ENCODE results near the gene UCP3. TPM values are rescaled to one million over a fixed set of nuclear protein-coding genes. Genes with fewer than 3 reads are reported as not detected.
"Not testable (repeated sequence)": the region's sequence is repeated elsewhere in the genome, so short reads cannot be mapped to it uniquely, and the experiment has no call there.

The UCP3 gene
- total RNA-seq, 1 donor = 1.7 TPM

DNA sequence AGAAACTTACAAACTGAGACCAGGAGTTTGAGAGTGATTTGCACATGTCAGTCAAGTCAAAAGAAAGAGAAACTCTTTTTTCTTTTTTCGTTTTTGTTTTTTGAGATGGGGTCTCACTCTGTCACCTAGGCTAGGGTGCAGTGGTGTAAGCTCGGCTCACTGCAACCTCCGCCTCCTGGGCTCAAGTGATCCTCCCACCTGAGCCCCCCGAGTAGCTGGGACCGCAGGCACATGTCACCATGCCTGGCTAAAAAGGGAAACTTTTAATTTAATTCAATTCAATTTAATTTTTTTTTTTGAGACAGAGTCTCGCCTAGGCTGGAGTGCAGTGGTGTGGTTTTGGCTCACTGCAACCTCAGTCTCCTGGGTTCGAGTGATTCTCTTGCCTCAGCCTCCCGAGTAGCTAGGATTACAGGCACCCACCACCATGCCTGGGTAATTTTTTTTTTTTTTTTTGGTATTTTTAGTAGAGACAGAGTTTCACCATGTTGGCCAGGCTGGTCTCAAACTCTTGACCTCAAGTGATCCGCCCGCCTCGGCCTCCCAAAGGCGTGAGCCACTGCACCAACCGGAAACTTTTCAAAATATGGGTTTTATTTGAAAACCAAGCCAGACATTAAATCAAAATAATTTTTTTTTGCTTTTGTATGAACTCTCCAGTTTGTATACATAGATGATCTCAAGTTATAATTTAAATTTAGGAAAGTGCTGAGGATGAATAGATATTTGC lies 9.9 kb downstream of the UCP3 start:
- Histone ChIP-seq H3K4me3 (ENCODE audit: low read length) (no peak overlapping the region), H3K4me1 (ENCODE audit: insufficient read depth, low read length) (peaks cover 39% of the 10 kb centered on the region), H3K27me3 (ENCODE audit: insufficient read depth, low read length) (no peaks in the 10 kb centered on the region), H3K9me3 (ENCODE audit: low read depth, low read length) (no peaks in the 10 kb centered on the region)

DNA sequence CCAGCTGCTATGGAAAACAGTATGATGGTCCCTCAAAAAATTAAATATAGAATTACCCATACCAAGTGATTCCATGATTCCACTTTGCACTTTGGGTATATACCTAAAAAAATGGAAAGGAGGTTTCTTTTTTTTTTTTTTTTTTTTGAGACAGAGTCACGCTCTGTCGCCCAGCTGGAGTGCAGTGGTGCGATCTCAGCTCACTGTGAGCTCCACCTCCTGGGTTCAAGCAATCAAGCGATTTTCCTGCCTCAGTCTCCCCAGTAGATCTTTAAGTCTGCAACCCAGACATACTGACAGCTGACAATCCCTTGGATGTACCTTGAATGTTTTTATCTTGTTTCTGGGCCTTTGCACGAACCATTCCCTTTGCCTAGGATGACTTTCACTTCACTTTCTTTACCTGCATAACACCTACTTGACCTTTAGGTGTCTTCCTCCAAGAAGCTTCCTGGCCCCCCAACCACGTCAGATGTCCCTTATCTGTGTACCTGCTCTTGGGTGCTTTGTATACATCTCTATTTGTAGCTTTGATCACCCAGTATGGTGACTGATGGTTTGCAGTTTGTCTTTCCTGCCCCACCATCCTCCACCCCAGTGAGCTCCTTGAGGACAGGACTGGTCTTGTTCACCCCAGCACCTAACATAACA lies 11.6 kb downstream of the UCP3 start:
- no peak overlapping the region for H3K4me3 ChIP-seq (ENCODE audit: low read length)
- peaks cover 47% of the 10 kb centered on the region for H3K4me1 ChIP-seq (ENCODE audit: insufficient read depth, low read length)
- H3K9me3 ChIP-seq (ENCODE audit: low read depth, low read length) = no peaks in the 10 kb centered on the region
- H3K27me3 ChIP-seq (ENCODE audit: insufficient read depth, low read length) = no peaks in the 10 kb centered on the region

DNA sequence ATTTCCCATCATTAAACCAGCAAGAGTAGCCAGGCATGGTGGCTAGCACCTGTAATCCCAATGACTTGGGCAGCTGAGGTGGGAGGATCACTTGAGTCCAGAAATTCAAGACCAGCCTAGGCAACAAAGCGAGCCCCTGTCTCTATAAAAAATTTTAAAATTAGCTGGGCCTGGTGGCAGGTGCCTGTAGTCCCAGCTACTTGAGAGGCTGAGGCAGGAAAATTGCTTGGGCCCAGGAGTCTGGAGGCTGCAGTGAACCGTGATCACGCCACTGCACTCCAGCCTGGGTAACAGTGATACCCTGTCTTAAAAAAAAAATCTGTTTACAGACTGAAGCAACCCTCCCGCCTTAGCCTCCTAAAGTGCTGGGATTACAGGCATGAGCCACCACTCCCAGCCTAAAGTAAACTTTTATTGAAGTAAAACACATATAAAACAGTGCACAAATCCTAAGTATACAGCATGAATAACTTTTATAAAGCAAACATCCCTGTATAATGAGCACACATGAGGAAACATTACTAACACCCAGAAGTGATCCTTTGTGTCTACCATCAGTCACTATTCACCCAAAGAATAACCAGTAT lies 12.6 kb downstream of the UCP3 start:
- Histone ChIP-seq H3K27me3 (ENCODE audit: insufficient read depth, low read length) (no peaks in the 10 kb centered on the region), H3K9me3 (ENCODE audit: low read depth, low read length) (no peaks in the 10 kb centered on the region), H3K4me1 (ENCODE audit: insufficient read depth, low read length) (peaks cover 54% of the 10 kb centered on the region), H3K4me3 (ENCODE audit: low read length) (no peak overlapping the region)

DNA sequence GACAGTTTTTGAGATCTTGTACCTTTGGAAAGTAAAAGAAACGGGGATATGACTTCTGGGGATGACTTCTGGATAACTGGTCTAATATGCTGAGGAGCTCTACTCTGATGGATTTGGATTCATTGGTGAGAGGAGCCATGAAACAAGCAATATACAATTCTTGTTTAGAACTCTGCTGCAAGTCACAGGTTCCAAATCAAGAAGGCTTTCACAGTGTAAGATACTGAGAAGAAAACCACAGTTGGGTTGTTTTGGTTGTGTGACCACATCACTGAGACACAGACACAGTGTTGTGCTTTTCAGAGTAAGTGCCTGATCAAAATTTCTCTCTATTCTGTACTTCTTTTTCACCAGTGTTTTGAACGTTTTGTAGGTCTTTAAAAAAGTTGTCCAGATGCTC lies 13.2 kb downstream of the UCP3 start:
- Histone ChIP-seq H3K4me1 (ENCODE audit: insufficient read depth, low read length) (peaks cover 53% of the 10 kb centered on the region), H3K9me3 (ENCODE audit: low read depth, low read length) (no peaks in the 10 kb centered on the region), H3K4me3 (ENCODE audit: low read length) (no peak overlapping the region), H3K27me3 (ENCODE audit: insufficient read depth, low read length) (no peaks in the 10 kb centered on the region)

DNA sequence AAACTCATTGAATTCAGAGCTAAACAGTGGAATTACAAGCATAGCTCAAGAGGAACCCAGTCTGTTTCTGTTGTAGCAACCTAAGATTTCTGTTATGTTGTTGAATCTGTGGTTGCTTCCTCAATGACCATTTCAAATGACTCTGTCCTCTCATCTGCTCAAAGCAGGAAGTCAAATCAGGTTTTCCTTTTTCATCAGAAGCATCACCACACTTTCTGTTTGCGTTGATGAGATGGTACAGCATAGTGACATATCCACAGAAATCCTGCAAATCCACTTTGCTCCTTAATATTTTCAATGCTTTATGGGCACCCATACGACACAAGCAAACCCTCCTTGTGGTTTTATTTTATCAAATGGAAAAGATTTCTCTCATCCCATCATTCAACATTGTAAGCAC lies 13.6 kb downstream of the UCP3 start:
- H3K4me3 ChIP-seq (ENCODE audit: low read length) = no peak overlapping the region
- H3K9me3 ChIP-seq (ENCODE audit: low read depth, low read length) = no peaks in the 10 kb centered on the region
- H3K4me1 ChIP-seq (ENCODE audit: insufficient read depth, low read length) = peaks cover 50% of the 10 kb centered on the region
- H3K27me3 ChIP-seq (ENCODE audit: insufficient read depth, low read length) = no peaks in the 10 kb centered on the region

DNA sequence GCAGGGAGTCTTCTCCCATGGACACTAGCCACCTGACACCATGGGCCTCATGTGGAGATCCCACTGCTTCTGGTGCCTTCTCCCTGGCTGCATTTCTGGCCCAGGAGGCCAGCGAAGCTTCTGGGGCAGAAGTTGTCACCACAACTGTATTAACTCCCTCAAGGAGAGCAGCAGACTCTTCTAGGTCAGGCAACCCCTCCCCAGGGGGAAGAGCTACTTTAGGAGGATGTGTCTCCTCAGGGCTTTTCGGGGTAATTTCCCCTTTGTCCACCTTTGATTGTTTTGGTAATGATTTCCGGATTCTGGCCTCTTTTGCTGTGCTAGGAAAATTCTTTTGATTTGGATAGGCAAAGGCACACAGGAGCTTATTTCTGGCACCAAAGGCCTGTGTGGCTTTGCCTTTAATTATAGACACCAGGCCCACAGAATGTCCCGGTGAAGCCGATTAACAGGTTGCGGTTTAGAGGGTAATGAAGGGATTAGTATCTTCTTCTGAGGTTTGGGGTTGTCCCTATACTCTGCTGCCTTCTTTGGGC lies 17.3 kb downstream of the UCP3 start:
- Histone ChIP-seq H3K27me3 (ENCODE audit: insufficient read depth, low read length) (no peaks in the 10 kb centered on the region), H3K4me1 (ENCODE audit: insufficient read depth, low read length) (peaks cover 31% of the 10 kb centered on the region), H3K9me3 (ENCODE audit: low read depth, low read length) (no peaks in the 10 kb centered on the region), H3K4me3 (ENCODE audit: low read length) (no peak overlapping the region)

DNA sequence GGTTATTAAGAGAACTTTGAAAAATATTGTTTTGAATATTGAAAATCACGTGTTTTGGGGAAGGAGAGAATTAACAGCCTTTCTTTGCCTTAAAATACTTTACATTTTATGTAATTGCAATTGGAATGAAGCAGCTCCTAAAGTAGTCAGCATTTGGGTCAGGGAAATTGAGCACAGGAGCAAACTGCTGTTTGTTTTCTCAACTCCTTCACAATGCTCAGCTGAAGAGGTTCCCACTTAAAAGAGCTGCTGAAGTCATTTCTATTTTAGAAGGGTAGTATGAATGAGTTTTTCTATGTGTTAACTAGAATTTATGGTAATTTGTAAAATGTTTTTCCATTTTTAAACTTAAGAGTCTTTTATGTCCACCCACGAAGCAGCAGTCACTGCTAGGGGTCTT lies 18.2 kb downstream of the UCP3 start:
- Histone ChIP-seq H3K27me3 (ENCODE audit: insufficient read depth, low read length) (no peaks in the 10 kb centered on the region), H3K4me3 (ENCODE audit: low read length) (no peak overlapping the region), H3K4me1 (ENCODE audit: insufficient read depth, low read length) (peaks cover 24% of the 10 kb centered on the region), H3K9me3 (ENCODE audit: low read depth, low read length) (no peaks in the 10 kb centered on the region)

DNA sequence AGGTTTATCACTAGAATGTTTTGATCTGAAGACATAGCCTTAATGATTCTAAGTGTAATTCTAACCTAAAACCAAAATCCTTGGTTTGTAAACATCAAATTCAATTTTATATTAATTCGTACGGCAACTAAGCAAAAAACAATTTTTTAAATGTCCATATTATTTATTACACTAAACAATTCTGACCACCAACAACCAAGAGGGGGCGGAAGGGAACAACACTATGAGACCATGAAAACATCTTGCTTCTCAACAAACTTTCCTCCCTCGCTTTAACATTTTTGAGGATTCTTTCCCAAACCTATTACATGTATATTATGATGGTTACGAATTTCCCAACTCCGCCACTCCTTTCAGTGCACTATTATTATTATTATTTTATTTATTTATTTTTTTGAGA lies 19.7 kb downstream of the UCP3 start:
- H3K4me1 ChIP-seq (ENCODE audit: insufficient read depth, low read length) = peaks cover 26% of the 10 kb centered on the region
- H3K9me3 ChIP-seq (ENCODE audit: low read depth, low read length) = no peaks in the 10 kb centered on the region
- H3K4me3 ChIP-seq (ENCODE audit: low read length) = no peak overlapping the region
- no peaks in the 10 kb centered on the region for H3K27me3 ChIP-seq (ENCODE audit: insufficient read depth, low read length)

DNA sequence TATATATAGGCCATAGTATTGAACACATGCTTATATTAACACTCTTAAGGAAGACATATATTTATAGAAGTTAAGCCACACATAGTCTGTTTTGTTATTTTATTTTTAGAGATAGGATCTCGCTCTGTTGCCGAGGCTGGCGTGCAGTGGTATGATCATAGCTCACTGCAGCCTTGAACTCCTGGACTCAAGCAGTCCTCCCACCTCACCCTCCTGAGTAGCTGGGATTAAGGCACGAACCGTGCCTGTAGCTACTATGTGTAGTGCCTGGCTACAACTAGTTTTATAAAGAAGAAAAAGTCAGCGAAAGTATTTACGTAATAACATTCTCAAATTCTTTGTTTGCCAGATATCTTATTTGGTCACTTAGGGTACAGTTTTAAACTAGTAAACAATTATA lies 20.7 kb downstream of the UCP3 start:
- no peaks in the 10 kb centered on the region for H3K9me3 ChIP-seq (ENCODE audit: low read depth, low read length)
- H3K27me3 ChIP-seq (ENCODE audit: insufficient read depth, low read length) = no peaks in the 10 kb centered on the region
- H3K4me1 ChIP-seq (ENCODE audit: insufficient read depth, low read length) = peaks cover 29% of the 10 kb centered on the region
- no peak overlapping the region for H3K4me3 ChIP-seq (ENCODE audit: low read length)

DNA sequence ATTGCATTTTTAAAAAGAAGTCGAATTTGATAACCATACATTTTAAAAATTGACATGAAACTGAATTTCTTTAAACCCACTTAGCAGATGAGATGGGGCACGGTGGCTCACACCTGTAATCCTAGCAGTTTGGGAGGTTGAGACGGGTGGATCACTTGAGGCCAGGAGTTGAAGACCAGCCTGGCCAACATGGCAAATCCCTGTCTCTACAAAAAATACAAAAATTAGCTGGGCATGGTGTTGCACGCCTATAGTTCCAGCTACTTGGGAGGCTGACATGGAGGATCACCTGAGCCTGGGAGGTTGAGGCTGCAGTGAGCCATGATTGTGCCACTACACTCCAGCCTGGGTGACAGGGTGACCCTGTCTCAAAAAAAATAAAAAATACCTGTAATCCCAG lies 23.2 kb downstream of the UCP3 start:
- H3K4me1 ChIP-seq (ENCODE audit: insufficient read depth, low read length) = peaks cover 28% of the 10 kb centered on the region
- H3K9me3 ChIP-seq (ENCODE audit: low read depth, low read length); H3K4me3 ChIP-seq (ENCODE audit: low read length); H3K27me3 ChIP-seq (ENCODE audit: insufficient read depth, low read length): not testable (repeated sequence)

DNA sequence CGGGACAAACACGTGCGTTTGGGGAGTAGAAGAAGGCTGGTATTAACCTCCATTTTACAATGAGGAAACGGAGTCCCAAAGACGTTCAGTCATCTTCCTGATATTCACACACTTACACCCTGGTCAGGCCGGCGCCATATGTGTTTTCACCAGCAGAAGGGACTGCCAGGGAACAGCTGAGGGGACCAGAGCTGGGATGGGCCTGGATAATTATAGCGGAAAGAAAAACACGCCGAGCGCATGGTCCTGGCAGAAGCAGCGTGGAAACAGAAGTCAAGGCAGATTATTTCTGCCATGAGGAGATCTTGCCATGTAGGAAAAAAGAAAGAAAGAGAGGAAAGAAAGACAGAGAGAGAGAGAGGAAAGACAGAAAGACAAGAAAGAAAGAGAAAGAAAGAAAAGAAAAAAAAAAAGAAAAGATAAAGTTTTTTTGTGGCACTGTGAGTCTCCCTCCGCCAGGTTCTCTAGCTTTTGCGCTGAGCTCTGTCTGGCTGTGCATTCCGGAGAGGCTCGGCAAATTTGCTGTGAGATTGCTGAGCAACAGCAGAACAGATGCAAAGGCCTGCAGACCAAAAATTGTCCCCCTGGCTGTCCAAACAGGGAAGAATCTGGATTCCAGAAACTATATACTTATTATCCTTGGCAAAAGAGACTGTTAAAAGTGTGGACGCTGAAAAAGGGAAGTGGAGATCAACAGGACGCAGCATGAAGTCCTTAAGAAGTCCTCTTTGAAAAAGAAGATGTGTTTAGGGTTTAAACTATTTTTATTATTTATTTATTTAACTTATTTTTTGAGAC lies 24.9 kb downstream of the UCP3 start:
- peaks cover 45% of the 10 kb centered on the region for H3K4me1 ChIP-seq (ENCODE audit: insufficient read depth, low read length)
- H3K9me3 ChIP-seq (ENCODE audit: low read depth, low read length) = no peaks in the 10 kb centered on the region
- peak overlapping the region; percentile 78 for H3K4me3 ChIP-seq (ENCODE audit: low read length)
- no peaks in the 10 kb centered on the region for H3K27me3 ChIP-seq (ENCODE audit: insufficient read depth, low read length)

DNA sequence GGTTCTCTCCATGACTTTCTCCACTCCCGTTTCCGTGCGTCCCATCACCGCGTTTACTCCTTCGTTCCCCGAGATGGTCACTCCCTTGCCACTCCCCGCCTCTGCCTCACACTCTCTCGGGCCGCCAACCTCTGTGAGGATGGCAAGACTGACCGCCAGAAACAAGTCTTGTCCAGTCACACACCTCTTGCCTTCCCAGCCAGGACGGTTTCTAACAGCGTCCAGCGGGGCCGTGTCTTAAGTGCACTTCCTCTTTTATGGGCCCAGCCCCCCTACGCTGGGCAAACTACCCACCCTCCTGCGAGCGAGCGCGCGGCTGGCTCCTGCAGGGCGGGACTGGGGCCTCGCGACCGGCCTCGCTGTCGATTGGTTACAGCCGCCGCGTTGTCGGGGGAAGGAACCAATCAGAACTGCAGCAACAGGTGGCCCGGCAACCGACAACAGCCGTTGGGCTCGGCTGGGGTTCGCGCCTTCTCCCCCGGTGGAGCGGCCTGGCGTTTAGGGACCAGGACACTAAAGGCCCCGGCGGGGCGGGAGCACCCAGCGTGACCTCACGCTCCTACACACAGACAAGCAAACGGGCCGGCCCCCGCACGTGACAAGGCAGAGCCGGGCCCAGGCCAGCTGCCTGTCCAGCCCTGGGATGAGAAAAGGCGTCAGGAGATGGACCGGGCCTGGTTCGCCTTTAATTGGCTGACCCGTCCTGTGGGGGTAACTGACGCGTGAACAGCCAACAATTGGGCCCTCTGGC lies 25.7 kb downstream of the UCP3 start:
- Histone ChIP-seq H3K27me3 (ENCODE audit: insufficient read depth, low read length) (no peaks in the 10 kb centered on the region), H3K4me1 (ENCODE audit: insufficient read depth, low read length) (peaks cover 53% of the 10 kb centered on the region), H3K9me3 (ENCODE audit: low read depth, low read length) (no peaks in the 10 kb centered on the region), H3K4me3 (ENCODE audit: low read length) (peak overlapping the region; percentile 78)

DNA sequence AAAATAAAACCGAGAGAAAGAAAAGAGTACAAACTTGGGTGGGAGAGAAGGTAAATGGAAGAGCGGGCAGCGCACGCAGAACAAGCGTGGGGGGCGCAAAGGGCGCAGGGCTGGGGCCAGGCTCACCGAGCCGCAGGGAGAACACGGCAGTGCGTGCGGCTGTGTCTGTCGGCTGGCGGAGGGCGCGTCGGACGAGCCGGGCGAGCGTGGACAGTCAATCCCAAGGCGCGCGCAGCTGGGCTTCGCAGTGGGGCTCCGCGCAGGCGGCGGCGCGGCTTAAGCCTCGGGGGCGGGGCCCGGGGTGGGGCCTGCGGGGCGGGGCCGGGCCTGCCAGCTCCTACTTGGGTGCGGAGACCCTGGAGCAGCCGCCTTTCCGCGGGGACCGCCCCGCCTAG lies 26.3 kb downstream of the UCP3 start, which contains the start of gene UCP2:
UCP2 (minus strand) TSS at position 249 of the 395 bp plus-strand sequence. CDS start 4,465 bp downstream, outside the sequence.
- no peaks in the 10 kb centered on the region for H3K9me3 ChIP-seq (ENCODE audit: low read depth, low read length)
- H3K4me1 ChIP-seq (ENCODE audit: insufficient read depth, low read length) = peaks cover 59% of the 10 kb centered on the region
- peak within 1 kb of the TSS; percentile 78 for H3K4me3 ChIP-seq (ENCODE audit: low read length)
- H3K27me3 ChIP-seq (ENCODE audit: insufficient read depth, low read length) = no peaks in the 10 kb centered on the region

DNA sequence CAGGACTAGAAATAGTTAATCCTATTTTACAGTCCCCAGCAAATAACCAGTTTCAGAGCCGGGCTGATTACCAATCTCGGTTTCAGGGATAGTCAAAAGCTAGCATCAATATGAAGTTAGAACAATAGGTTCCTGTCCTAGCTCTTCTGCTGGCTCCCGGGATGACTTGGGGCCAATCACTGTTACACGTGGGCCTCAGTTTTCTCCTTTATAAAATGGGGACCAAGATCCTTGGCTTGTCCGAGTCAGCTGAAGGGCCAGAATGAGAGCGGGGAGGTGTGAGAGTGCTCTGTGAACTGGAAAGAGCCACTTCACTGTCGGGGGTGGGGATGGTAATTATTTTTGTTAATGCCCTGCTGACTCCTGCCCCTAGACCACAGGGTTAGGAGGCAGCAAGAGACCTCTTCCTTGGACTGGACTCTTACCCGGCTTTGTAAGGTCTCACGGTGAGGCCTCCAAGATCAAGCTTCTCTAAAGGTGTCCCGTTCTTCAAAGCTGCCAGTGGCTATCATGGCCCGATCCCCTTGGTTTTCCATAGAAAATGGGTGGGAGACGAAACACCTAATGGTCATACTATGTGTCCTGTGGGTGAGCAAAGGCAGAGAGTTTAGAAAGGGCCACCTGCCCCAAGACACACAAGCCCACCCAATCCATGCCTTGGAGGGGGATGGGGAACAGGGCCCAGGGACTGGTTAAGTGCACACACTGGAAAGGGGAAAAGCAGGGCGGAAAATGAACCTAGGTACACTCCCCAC lies 27.7 kb downstream of the UCP3 start:
- peaks cover 73% of the 10 kb centered on the region for H3K4me1 ChIP-seq (ENCODE audit: insufficient read depth, low read length)
- H3K9me3 ChIP-seq (ENCODE audit: low read depth, low read length) = no peaks in the 10 kb centered on the region
- peak overlapping the region; percentile 78 for H3K4me3 ChIP-seq (ENCODE audit: low read length)
- H3K27me3 ChIP-seq (ENCODE audit: insufficient read depth, low read length) = no peaks in the 10 kb centered on the region
